Suprapubic skin (tissue), 3 donors: ENCODE measurements around the gene ZNF532.

Source experiments
- CTCF ChIP-seq, 2 donors: fragments of 200-600 bp in 1 of 2; fragments of 450-650 bp in 1 of 2; sonication (generic) in 1 of 2; IDR thresholded peaks; one replicate each; pipeline ENCODE4 v1.5.1; 2016 to 2019; ENCODE audit warnings: antibody characterized with exemption in 2 of 2, mild to moderate bottlenecking in 1 of 2, moderate library complexity in 1 of 2
- EP300 ChIP-seq: sonication (generic); formaldehyde crosslinking; IDR thresholded peaks from one replicate; pipeline ENCODE4 v1.6.1; 2017; ENCODE audit warnings: antibody characterized with exemption
- POLR2A ChIP-seq, 2 donors: fragments of 450-650 bp; IDR thresholded peaks; one replicate each; pipeline ENCODE4 v1.6.1; 2017; ENCODE audit warnings: antibody characterized with exemption in 2 of 2, mild to moderate bottlenecking in 2 of 2, moderate library complexity in 2 of 2

GRCh38 chr18:58908006-58908405 is 43.3 kb downstream of the ZNF532 start:
- no peak for TF ChIP-seq CTCF (IDR thresholded peaks at IDR 0.05)
- TF ChIP-seq POLR2A (IDR thresholded peaks at IDR 0.05) = no peak
- TF ChIP-seq EP300 = no peak
